ENCODE data around the gene SLC11A2. TPM values are rescaled to one million over a fixed set of nuclear protein-coding genes. Genes with fewer than 3 reads are reported as not detected.
A peak's percentile ranks its signal among the peaks of the same experiment; 100 is the strongest.

SLC11A2 gene
- total RNA-seq, 1 experiment from 2014 or later, result 47.9 TPM

DNA sequence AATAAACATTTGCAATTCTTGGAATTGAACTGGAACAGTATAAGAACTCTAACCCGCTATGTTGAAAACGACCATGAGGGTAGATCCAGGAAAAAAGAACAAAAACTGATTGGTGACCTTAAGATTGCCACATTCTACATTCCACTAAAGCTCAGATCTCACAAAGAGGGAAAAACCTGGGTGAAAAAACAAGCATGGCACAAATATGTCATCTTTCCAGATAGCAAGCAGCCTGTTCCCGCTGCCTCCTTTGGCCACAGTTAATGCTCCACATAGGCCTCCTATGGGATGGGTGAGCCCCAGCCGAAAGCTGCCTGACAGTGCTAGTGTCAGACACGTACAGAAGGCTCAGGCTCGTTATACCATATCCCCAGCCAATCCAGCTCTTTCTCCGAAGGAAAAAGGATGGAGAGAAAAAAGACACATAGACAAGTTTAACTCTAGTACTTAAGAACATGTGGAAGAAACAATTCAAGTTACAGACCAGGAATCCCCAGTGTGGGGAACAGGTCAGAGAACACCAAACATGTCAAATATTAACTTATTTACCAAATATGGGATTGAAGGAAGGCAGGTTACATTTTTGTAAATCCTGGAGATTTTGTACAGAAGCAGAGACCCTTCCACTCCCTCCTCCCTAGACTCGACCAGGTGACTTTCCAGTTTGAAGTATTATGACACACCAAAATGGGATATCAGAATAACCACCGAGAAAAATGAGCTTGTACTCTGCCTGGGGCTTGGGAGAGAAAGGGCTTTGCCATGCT is 36.6 kb upstream of the SLC11A2 start:
- Histone ChIP-seq H3K23me2 (ENCODE audit: insufficient read length, low read depth, low read length, poor library complexity, severe bottlenecking) (no peaks in the 10 kb centered on the region), H2BK20ac (ENCODE audit: low read depth, low read length, poor library complexity, severe bottlenecking) (no peak overlapping the region), H2AFZ (ENCODE audit: low read length) (no peak overlapping the region), H3T11ph (ENCODE audit: low read length) (no peak overlapping the region), H2BK120ac (ENCODE audit: low read depth, low read length, poor library complexity, severe bottlenecking) (no peak overlapping the region), H3K14ac (ENCODE audit: insufficient read depth, low read length) (no peak overlapping the region), H4K91ac (ENCODE audit: insufficient read length, low read depth, low read length) (no peak overlapping the region), H3K4me1 (ENCODE audit: insufficient read depth, low read length) (no peaks in the 10 kb centered on the region), H3K9ac (ENCODE audit: extremely low read depth, insufficient read length, low read length) (no peak overlapping the region), H4K8ac (replicated peaks; ENCODE audit: insufficient read length, low read depth, low read length) (no peak overlapping the region), H2AK5ac (ENCODE audit: insufficient read length, low read length) (no peak overlapping the region), H3K23ac (ENCODE audit: insufficient read length, low read depth, low read length) (no peak overlapping the region), H2BK12ac (ENCODE audit: insufficient read length, low read depth, low read length) (no peak overlapping the region), H2BK5ac (ENCODE audit: insufficient read length, low read length) (no peak overlapping the region), H4K5ac (ENCODE audit: insufficient read length, low read depth, low read length) (no peak overlapping the region), H3K9me3 (ENCODE audit: control insufficient read depth, low read depth, low read length) (no peaks in the 10 kb centered on the region), H2BK15ac (ENCODE audit: low read depth, low read length) (no peak overlapping the region), H3K27ac (ENCODE audit: insufficient read length, low read depth, low read length) (no peak overlapping the region), H3K4ac (ENCODE audit: low read depth, low read length) (no peak overlapping the region), H4K20me1 (ENCODE audit: control insufficient read depth, insufficient read depth, insufficient read length) (no peaks in the 10 kb centered on the region), H3K18ac (ENCODE audit: insufficient read length, low read depth, low read length) (no peak overlapping the region), H3K4me2 (ENCODE audit: insufficient read depth, insufficient read length, low read length) (no peak overlapping the region), H3K56ac (ENCODE audit: insufficient read length, low read depth, low read length) (no peak overlapping the region), H3K27me3 (ENCODE audit: insufficient read depth, low read length) (no peaks in the 10 kb centered on the region), H3K79me1 (ENCODE audit: insufficient read depth, low read depth, low read length, poor library complexity, severe bottlenecking) (no peaks in the 10 kb centered on the region), H3K79me2 (ENCODE audit: insufficient read depth, low read length) (no peaks in the 10 kb centered on the region)
- no peaks in the 10 kb centered on the region for H3K9me3 Mint-ChIP-seq
- peaks cover 24 to 89% (median 78%) of the 10 kb centered on the region in 3 experiments; a peak in 6 of 7 replicates for H3K36me3 Mint-ChIP-seq (ENCODE audit: insufficient read depth in 1 of 3, low read depth in 3 of 3)
- WGBS (ENCODE audit: extremely low coverage, insufficient read length, low lambda C conversion rate), result no CpG with 5 or more reads among the region's 9 CpGs
- H3K4me1 Mint-ChIP-seq, result no peaks in the 10 kb centered on the region
- H3K4me3 Mint-ChIP-seq, result no peak overlapping the region
- peak overlapping the region in 1 of 3 experiments; percentile 64; a peak in 1 of 7 replicates for H3K27ac Mint-ChIP-seq
- TF ChIP-seq, protein P1, sequence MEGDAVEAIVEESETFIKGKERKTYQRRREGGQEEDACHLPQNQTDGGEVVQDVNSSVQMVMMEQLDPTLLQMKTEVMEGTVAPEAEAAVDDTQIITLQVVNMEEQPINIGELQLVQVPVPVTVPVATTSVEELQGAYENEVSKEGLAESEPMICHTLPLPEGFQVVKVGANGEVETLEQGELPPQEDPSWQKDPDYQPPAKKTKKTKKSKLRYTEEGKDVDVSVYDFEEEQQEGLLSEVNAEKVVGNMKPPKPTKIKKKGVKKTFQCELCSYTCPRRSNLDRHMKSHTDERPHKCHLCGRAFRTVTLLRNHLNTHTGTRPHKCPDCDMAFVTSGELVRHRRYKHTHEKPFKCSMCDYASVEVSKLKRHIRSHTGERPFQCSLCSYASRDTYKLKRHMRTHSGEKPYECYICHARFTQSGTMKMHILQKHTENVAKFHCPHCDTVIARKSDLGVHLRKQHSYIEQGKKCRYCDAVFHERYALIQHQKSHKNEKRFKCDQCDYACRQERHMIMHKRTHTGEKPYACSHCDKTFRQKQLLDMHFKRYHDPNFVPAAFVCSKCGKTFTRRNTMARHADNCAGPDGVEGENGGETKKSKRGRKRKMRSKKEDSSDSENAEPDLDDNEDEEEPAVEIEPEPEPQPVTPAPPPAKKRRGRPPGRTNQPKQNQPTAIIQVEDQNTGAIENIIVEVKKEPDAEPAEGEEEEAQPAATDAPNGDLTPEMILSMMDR (conservative IDR thresholded peaks at IDR 0.05), result no peak
- H3K27me3 Mint-ChIP-seq (ENCODE audit: low read depth), result no peaks in the 10 kb centered on the region
- no peak for DNase-seq

Measured in H9 (cell line).